Stimulated activated CD4-positive, alpha-beta T cell treated with anti-CD3 and anti-CD28 coated beads, TNF-alpha, amount 100 ng/mL, for 24 hours (primary cell): ENCODE data around the gene REV3L.
"Not testable (repeated sequence)": the region's sequence is repeated elsewhere in the genome, so short reads cannot be mapped to it uniquely, and the experiment has no call there.

Experiments used
- DNase-seq, 3 experiments: peaks; one replicate each; pipeline ENCODE4 v3.0.0-alpha.2; 2020; ENCODE audit warnings: low read depth in 3 of 3

The REV3L gene

DNA sequence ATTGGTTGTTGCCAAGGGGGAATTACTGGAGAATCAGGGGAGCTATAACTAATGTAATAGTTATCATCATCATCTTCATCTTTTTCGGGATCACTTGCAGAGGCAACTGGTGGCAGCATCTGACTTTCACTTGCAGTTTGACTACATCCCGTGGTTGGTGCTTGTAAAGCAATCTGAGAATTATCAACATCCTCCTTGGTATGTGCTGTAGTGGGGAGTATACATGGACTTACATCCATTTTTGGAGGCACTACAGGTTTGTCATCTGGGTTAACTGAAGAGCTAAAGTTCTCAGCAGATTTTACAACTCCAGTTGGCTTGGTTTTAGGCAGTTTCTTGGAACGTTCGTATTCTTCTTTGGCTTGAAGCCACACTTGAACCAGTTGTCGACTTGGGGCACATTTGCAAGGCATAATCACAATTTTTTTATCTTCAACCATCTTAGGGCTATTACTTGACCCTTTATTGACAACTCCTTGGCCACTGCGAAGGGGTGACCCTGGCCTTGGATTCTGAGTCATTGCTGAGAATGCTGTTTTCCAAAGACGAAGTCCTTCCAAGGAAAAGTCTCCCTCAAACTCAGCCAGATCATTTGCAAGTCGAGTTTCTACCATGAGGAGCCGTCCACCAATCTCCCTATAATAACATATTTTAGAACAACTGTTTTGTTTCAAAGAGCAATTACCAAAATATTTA, 115.5 kb downstream of the REV3L start:
- no peak for DNase-seq

- no peak for DNase-seq
Observed at GRCh38 chr6:111361648-111362047, 121.4 kb downstream of the REV3L start.

GRCh38 chr6:111358454-111358853, 124.6 kb downstream of the REV3L start:
- DNase-seq: no peak

- DNase-seq: no peak
Observed at GRCh38 chr6:111357705-111358104, 125.3 kb downstream of the REV3L start.

DNA sequence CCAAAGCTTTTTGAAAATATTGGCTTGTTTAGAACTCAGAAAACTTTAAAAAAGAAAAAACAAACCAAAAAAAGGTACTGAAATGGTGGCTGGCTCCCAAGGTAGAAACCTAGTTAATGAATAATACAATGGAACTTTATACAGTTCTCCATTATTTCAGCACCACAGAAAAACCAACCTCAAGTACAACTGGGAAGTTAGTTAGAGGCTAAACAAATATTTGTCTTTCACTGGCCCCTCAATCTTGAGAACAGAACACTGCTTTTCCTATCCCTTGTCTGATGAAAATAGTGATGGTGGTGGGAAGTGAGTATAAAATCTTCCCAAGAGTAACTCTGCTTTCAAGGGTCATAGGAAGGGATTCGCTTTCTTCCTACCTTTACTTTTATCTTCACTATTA, 126.5 kb downstream of the REV3L start:
- no peak for DNase-seq

DNA sequence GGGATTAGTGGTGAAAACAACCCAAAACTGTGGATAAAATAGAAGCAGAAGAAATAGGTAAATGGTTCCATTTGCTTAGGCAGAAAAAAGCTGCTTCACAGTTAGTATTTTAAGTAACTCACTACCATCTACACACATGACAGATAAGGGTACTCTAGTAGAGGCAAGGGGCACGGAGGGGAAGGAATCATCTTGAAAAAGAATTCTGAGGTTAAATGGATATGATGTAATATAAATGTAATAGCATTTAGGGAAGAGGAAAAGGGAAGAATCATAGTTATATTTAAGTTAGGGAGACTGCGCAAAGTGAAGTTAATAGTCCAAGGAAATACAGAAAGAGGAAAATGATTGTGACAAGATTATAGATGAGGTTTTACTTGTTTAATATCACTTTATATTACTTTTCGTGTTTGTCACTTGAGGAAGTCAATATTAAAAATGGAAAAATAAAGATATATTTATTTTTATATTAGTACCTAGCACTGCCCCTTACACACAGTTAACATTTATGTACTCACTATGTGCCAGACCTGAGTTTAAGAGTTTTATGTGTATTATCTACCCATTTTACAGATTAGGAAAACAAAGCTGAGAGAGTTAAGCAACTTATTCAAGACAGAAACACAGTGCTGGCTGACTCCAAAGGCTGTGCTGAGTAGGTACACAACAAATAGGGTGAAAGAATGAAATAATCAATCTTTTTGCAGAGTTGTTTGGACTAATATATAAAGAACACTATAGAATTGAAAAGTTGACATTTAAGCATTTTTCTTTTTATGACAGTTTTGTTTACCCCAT, 128.1 kb downstream of the REV3L start:
- DNase-seq: no peak

DNA sequence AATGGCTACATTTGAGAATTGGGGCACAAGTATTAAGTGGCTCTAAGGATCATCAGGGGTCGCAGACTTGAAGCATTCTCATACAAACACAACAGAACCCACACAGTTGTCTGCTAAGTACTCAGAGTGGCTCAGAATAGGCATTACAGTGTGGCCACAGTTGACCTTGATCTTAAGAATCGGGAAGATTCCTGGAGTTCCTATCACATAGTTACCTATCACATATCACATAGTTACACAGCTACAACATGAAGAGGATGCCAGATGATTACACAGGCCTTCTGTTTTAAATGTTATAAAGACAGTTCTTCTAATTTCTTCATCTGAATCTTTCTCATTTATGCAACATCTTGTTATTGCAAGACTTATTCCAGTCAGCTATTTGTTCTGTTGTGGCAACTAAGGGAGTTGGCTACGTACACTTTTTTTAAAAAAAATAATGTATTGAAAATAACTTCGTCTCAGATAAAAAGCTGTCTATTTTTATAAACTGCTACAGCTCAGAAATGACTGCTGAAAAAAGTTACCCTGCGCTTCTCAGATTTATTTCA, 129.0 kb downstream of the REV3L start:
- DNase-seq: no peak

DNA sequence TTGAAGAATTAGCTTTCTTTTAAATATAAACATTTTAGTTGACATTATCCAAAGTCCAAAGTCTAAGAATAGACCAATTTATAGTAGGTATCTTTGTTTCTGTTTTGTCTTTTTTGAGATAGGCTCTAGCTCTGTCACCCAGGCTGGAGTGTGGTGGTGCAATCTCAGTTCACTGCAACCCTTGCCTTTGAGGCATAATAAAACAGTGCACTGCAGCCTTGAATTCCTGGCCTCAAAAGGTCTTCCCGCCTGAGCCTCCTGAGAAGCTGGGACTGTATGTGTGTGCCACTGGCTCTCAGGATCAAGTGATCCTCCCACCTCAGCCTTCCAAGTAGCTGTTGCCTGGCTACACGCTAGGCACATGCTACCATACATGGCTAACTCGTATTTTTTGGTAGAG, 135.4 kb downstream of the REV3L start:
- no peak for DNase-seq

DNA sequence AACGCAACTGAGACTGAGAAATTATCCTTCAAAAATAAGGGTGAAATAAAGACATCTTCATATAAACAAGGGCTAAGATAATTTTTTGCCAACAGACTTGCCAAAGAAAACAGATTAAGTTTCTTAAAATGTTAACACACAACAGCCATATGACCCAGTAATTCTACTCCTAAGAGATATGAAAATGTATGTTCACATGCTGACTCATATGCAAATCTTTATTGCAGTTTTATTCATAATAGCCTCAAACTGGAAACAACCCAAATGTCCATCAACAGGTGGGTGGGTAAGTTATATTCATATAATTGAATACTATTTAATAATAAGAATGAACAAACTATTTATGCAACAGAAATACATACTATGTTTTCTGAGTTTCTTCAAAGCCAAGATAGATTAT, 140.1 kb downstream of the REV3L start:
- no peak for DNase-seq

DNA sequence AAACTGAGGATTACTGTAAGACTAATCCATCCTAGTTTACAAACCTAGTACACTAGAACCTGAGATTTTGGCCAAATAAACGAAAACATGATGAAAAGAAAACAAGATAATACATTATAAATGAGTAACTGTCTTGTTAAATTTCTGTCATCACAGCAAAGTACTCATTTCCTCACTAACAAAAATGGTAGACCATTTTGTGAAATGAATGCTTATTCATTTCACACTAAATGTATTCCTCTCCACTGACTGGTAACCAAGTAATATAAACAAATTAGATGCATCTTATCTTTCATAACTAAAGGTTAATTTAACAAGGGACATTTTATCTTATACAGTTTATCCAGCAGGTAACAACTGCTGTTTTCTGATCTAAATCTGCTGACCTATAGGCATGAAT, 143.7 kb downstream of the REV3L start:
- DNase-seq: no peak

- DNase-seq: no peak
Observed at GRCh38 chr6:111338843-111339242, 144.2 kb downstream of the REV3L start.

DNA sequence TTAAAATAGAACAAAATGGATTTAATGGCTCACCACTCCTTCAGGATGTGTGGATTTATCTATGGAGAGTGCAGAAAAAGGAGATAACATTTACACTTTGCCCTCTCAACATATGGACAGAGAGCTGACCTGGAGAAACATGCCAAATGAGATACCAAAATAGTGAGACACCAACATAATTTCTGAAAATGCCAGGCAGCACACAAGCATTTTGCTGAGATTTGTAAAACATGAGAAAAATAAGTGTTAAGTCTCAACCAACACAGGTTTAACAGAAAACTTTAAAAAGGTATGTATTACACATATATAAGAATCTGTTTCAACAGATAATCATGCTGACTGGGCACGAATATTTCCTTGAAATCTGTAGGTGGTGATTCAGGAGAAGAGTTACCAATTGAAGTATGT, 145.2 kb downstream of the REV3L start:
- DNase-seq: no peak

GRCh38 chr6:111329882-111330633, 153.0 kb downstream of the REV3L start:
- no peak for DNase-seq

DNA sequence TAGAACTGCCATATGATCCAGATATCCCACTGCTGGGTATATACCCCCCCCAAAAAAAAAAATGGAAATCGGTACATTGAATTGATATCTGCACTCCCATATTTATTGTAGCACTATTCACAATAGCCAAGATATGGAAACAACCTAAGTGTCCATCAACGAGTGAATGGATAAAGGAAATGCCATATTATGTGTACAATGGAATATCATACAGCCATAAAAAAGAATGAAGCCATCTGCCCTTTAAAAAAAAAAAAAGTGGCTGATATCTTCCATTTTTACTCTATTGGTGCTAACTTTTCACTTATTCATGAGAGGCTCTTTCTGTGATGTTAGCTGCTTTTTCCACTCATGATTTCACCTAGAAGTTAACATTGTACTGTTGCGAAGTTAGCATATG, 156.5 kb downstream of the REV3L start:
- no peak for DNase-seq

GRCh38 chr6:111322145-111322544, 160.9 kb downstream of the REV3L start:
- no peak for DNase-seq

- DNase-seq: not testable (repeated sequence)
Observed at GRCh38 chr6:111307950-111308349, 175.1 kb downstream of the REV3L start.

- no peak for DNase-seq
Observed at GRCh38 chr6:111307275-111307858, 175.7 kb downstream of the REV3L start.

DNA sequence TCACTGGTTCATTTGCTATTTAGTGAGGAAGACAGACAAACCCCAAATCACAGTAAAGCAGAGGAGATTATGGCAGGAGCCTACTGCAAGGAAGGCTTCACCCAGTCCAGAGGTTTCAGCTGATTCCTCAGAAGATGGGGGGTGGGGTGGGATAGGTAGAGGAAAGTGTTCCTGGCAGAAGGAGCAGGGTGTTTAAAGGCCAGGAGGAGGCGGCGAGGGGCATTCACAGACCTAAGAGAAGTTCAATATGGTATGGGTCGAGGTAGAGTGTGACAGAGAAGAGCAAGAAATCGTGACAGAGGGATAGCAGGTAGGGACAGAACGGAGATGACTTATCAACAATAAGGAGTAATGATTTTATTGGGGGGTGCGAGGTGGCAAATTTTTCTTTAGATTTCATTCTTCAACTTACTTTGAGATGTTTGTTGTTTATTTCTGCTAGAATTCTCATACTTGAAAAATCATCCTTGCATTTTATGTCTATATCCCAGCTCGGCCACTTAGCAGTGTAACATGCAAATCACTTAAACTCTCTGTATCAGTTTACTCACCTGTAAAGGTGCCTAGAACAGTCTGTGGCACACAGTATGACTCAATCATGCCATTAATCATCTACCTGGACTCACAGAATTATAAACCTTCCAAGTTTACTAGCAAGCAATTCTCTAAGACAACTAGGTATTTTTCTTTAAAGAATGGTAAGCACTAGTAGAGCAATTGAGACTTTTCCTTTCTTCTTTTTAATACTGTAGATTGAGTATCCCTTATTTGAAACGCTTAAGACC, 176.7 kb downstream of the REV3L start:
- DNase-seq: no peak

- DNase-seq: no peak
Observed at GRCh38 chr6:111301946-111302345, 181.1 kb downstream of the REV3L start.

DNA sequence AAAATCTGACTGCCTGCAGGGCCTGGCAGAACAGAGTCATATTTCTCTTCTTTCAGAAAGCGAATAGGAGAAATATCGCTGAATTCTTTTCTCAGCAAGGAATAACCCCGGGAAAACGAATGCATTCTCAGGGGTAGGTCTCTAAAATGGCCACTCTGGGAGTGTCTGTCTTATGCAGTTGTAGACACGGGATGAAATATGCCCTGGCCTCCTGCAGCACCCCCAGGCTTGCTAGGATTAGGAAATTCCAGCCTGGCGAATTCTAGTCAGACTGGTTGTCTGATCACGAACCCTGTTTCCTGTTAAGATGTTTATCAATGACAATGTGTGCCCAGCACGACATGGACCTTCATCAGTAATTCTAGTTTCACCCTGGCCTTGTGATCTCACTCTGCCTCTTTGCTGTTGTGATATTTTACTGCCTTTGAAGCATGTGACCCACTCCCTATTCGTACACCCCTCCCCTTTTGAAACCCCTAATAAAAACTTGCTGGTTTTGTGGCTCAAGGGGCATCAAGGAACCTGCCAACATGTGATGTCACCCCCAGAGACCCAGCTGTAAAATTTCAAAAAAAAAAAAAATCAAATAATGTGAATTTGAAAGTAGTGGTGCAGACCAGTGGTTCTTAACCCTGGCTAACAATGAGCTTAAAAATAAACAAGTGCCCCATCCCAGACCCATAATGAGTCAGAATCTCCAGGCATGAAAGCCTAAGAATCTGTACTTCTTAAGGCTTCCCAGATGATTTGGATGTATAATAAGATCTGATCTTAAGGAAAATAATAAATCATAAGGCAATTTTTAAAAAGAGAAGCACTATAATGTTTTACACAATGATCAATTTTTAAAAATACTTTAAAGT, 181.8 kb downstream of the REV3L start:
- DNase-seq: not testable (repeated sequence)
